Activated CD8-positive, alpha-beta memory T cell treated with anti-CD3 and anti-CD28 coated beads for 48 hours (primary cell): ENCODE measurements around the gene COL19A1.
A peak's percentile ranks its signal among the peaks of the same experiment; 100 is the strongest.
"Not testable (repeated sequence)": the region's sequence is repeated elsewhere in the genome, so short reads cannot be mapped to it uniquely, and the experiment has no call there.

Experiments
- DNase-seq, 3 experiments: peaks; one replicate each; pipeline ENCODE4 v3.0.0-alpha.2; 2020; ENCODE audit warnings: low read depth in 2 of 3, low spot score in 2 of 3

The COL19A1 gene

GRCh38 chr6:69866351-69866769 lies at the start of gene COL19A1:
TSS of gene COL19A1 (plus strand) at chr6:69866556. CDS start at chr6:69879568, 13,012 bp downstream.
- DNase-seq, result peak in 1 of 3 experiments; percentile 13

GRCh38 chr6:69816569-69816968 lies 49.8 kb upstream of the COL19A1 start:
- no peak for DNase-seq

- no peak for DNase-seq
These were observed 49.0 kb upstream of the COL19A1 start for GRCh38 chr6:69817358-69817757.

GRCh38 chr6:69818223-69818930 lies 48.0 kb upstream of the COL19A1 start:
- no peak for DNase-seq

GRCh38 chr6:69819138-69819537 lies 47.2 kb upstream of the COL19A1 start:
- no peak for DNase-seq

GRCh38 chr6:69820018-69820417 lies 46.3 kb upstream of the COL19A1 start:
- DNase-seq, result no peak

GRCh38 chr6:69820438-69820837 lies 45.9 kb upstream of the COL19A1 start:
- no peak for DNase-seq

GRCh38 chr6:69824355-69824754 lies 42.0 kb upstream of the COL19A1 start:
- DNase-seq, result not testable (repeated sequence)

GRCh38 chr6:69825904-69826303 lies 40.5 kb upstream of the COL19A1 start:
- no peak for DNase-seq

- DNase-seq, result no peak
These were observed 39.0 kb upstream of the COL19A1 start for GRCh38 chr6:69827276-69827893.

GRCh38 chr6:69832558-69832957 lies 33.8 kb upstream of the COL19A1 start:
- DNase-seq, result no peak

- no peak for DNase-seq
These were observed 30.8 kb upstream of the COL19A1 start for GRCh38 chr6:69835414-69836179.

GRCh38 chr6:69841862-69842261 lies 24.5 kb upstream of the COL19A1 start:
- no peak for DNase-seq

- no peak for DNase-seq
These were observed 23.2 kb upstream of the COL19A1 start for GRCh38 chr6:69843189-69843588.

- no peak for DNase-seq
These were observed 20.0 kb upstream of the COL19A1 start for GRCh38 chr6:69846312-69846711.

GRCh38 chr6:69846770-69847491 lies 19.4 kb upstream of the COL19A1 start:
- DNase-seq, result no peak

- DNase-seq, result no peak
These were observed 18.9 kb upstream of the COL19A1 start for GRCh38 chr6:69847492-69847788.

GRCh38 chr6:69848552-69848951 lies 17.8 kb upstream of the COL19A1 start:
- DNase-seq, result no peak

GRCh38 chr6:69852706-69853105 lies 13.7 kb upstream of the COL19A1 start:
- DNase-seq, result no peak

GRCh38 chr6:69861986-69862385 lies 4.4 kb upstream of the COL19A1 start:
- no peak for DNase-seq

- no peak for DNase-seq
These were observed 2.6 kb upstream of the COL19A1 start for GRCh38 chr6:69863766-69864165.

- no peak for DNase-seq
These were observed 1.2 kb upstream of the COL19A1 start for GRCh38 chr6:69865126-69865525.
